ELF-1 (cell line): Measurements from ENCODE around the gene PRKAG2.

ENCODE experiments used
- DNase-seq: peaks from one replicate; pipeline ENCODE4 v3.0.0-alpha.2; 2016; ENCODE audit warnings: low read depth, low spot score

The PRKAG2 gene

GRCh38 chr7:151773797-151774196, 103.1 kb downstream of the PRKAG2 start:
- no peak for DNase-seq

- DNase-seq = no peak
Observed at GRCh38 chr7:151770232-151770631, 106.7 kb downstream of the PRKAG2 start.

GRCh38 chr7:151769188-151769821, 107.6 kb downstream of the PRKAG2 start:
- no peak for DNase-seq

GRCh38 chr7:151768805-151769187, 108.1 kb downstream of the PRKAG2 start:
- no peak for DNase-seq

- DNase-seq = no peak
Observed at GRCh38 chr7:151767557-151767956, 109.4 kb downstream of the PRKAG2 start.

GRCh38 chr7:151764056-151764920, 112.6 kb downstream of the PRKAG2 start:
- no peak for DNase-seq

- no peak for DNase-seq
Observed at GRCh38 chr7:151763420-151763984, 113.4 kb downstream of the PRKAG2 start.

GRCh38 chr7:151762583-151763245, 114.2 kb downstream of the PRKAG2 start:
- no peak for DNase-seq

GRCh38 chr7:151761957-151762356, 115.0 kb downstream of the PRKAG2 start:
- no peak for DNase-seq

- peak; percentile 50 for DNase-seq
Observed at GRCh38 chr7:151761231-151761630, 115.7 kb downstream of the PRKAG2 start.

GRCh38 chr7:151759591-151760042, 117.3 kb downstream of the PRKAG2 start:
- DNase-seq = peak; percentile 85

- no peak for DNase-seq
Observed at GRCh38 chr7:151758622-151759540, 118.0 kb downstream of the PRKAG2 start.

- no peak for DNase-seq
Observed at GRCh38 chr7:151757274-151757673, 119.6 kb downstream of the PRKAG2 start.

- DNase-seq = no peak
Observed at GRCh38 chr7:151756866-151757265, 120.0 kb downstream of the PRKAG2 start.

GRCh38 chr7:151756076-151756731, 120.7 kb downstream of the PRKAG2 start:
- DNase-seq = no peak

GRCh38 chr7:151755131-151755801, 121.6 kb downstream of the PRKAG2 start:
- peak; percentile 44 for DNase-seq

GRCh38 chr7:151754688-151755130, 122.2 kb downstream of the PRKAG2 start:
- no peak for DNase-seq

GRCh38 chr7:151754142-151754590, 122.7 kb downstream of the PRKAG2 start:
- DNase-seq = peak; percentile 97

- no peak for DNase-seq
Observed at GRCh38 chr7:151752816-151753595, 123.9 kb downstream of the PRKAG2 start.
